GM18508 (cell line): ENCODE data around the gene ACIN1.

Experiments
- ATAC-seq: cut with Tn5 transposase; IDR thresholded peaks from one replicate; pipeline ENCODE4 v1.9.1; 2021; ENCODE audit warnings: moderate number of reproducible peaks; ENCODE audit not compliant: insufficient read depth, unreplicated experiment

ACIN1 gene

DNA sequence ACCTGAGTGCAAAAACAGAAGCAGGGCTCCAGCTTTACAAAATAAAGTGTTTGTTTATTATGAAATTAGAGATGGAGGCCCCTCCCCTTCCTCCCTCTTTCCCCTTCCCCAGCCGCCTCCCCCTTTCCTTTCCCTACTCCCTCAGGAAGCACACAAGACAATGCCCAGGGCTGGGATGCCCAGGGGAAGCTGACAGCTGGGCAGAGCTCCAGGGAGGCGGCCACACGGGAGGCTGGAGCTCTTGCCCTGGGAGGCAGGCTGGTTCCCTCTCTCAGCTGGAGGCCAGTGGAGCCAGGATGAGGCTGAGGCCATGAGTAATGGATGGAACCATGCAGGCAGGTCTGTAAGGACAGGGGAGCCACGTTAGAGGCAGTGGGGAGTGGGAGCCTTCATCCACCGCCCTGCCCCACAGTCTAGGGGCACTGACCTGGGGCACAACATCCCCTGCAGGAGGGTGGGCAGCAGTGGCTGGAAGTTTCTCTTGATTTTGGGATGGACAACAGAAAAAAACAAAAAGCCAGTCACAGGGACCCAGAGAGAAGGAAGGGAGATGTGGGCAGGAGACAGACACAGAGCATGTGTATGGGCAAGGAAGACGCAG, 47.8 kb downstream of the ACIN1 start:
- no peak for ATAC-seq

DNA sequence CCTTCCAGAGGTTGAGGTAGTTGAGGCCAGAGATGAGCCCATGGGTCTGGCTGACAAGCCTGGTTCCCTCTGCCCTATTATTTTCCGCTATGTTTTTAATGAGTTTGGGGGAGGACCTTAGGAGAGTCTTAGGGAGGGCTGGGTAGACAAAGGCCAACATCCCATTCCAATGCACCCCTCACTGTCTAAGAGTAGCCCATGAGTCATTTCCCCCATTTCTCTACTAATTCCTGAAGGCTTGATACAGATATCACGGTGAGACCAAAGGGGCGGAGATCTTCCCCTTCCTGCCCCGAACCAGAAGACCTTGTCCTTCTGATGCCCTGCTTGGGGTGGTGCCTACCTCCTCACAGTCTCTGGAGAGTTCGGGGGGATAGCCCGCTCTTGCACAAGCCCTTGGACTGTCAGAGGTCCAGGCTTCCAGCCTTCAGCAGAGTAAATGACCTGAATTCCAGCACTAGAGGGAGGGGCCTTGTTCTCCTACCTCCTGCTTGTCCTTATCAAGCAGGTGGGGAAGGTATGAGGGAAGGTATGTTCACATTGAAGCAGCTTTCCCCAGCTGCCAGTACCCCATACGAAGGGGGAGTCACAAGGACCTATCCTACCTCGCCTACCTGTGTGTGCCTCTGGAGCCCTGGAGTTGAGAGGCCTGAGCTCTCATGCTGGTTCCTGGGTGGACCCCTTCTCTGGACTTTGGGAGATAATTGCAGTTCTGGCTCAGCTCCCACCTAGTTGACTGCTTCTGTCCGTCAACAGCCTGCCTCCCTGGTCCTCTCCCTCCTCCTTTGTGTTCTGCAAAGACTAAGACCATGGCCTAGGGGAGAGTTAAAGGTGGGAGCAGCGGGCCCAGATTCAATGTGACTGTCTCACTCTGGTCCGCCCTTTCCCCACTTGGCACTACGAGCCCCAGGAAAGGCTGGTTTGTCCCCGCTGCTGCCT, 49.2 kb downstream of the ACIN1 start:
- ATAC-seq = no peak

DNA sequence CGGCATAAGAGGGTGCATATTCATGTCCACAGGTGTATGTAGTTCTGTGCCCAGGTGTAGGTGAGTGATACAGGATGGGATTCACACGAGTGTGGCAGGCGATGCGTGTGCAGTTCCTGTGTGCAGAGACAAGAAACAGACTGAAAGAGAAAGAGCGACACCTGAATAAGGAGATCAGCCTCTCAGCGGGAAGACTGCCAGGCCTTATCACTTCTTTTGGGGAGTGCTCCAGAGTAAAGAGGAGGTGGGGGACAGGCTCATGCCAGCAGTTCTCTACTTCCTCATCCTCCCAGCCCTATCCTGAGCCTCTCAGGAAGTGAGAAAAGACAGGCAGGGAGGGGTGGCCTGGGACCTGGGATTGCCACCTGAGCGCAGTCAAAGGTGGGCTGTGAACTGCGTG, 50.1 kb downstream of the ACIN1 start:
- no peak for ATAC-seq

DNA sequence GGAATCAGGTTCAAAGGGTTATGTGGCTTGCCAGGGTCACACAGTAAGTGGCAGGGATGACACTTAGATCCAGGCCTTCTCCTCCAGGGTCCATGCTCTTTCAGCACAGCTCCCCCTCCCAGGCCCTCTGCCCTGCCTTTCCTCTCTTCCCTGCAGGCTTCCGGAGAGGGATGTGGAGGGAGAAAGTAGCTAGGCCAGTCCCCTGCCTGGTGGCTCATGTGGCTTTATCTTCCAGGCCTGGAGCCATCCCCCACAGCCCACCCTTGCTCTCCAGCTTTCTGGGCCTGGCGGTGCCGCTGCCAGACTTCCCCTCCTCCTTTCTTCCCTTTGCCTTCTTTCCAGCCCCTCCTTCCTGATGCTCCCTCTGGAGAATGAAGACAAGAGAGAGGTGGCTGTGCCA, 51.2 kb downstream of the ACIN1 start:
- no peak for ATAC-seq

DNA sequence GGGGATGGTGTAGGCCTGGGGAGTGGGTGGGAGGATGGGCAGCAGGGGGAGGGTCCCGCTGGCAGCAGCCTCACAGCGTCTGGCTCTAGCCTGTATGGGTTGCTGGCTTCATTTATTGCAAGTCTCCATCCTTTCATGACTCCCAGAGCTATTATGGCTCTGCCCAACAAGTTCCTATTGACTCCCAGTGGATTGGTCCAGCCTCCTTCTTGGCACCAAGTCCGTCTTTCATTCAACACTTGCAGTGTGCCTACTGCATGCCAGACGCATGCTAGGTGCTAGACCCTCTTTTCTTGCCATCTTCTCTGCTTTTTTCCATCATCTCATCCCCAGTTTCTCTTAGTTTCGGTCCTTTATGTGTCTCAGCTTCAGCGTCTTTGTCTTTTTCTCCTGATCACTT, 51.8 kb downstream of the ACIN1 start:
- no peak for ATAC-seq

DNA sequence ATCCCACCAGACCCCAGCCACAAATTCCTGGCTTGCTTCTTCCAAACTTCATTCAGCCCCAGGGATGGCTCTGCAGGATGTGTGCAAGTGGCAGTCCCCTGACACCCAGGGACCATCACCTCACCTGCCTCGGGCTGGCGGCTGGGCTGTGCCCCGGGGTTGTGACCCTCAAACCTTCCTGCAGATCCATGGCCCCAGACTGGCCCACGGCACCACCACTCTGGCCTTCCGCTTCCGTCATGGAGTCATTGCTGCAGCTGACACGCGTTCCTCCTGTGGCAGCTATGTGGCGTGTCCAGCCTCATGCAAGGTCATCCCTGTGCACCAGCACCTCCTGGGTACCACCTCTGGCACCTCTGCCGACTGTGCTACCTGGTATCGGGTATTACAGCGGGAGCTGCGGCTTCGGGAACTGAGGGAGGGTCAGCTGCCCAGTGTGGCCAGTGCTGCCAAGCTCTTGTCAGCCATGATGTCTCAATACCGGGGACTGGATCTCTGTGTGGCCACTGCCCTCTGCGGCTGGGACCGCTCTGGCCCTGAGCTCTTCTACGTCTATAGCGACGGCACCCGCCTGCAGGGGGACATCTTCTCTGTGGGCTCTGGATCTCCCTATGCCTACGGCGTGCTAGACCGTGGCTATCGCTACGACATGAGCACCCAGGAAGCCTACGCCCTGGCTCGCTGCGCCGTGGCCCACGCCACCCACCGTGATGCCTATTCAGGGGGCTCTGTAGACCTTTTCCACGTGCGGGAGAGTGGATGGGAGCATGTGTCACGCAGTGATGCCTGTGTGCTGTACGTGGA, 52.6 kb downstream of the ACIN1 start, which contains the start of gene PSMB11:
TSS of gene PSMB11 (plus strand) at position 51 of the 804 bp plus-strand sequence. CDS start at position 65, 14 bp downstream.
- ATAC-seq = no peak

DNA sequence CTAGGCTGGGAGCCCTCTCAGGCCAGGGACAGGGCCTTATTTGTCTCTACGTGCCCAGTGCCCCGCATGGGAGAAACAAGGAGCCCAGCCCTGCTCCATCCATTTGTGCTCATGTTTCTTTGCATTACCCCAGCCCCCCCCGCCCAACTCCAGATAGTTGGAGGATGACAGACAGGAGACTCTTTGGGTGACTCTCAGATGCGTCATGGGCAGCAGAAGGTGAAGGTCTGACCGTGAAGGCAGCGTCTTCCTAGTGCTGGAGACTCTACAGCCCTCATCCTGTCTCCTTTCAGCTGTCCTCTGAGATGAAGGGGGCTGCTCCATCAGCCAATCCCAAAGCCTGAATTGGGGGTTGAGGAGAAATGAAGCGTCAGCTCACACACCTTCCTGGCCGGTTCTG, 53.2 kb downstream of the ACIN1 start:
- no peak for ATAC-seq

DNA sequence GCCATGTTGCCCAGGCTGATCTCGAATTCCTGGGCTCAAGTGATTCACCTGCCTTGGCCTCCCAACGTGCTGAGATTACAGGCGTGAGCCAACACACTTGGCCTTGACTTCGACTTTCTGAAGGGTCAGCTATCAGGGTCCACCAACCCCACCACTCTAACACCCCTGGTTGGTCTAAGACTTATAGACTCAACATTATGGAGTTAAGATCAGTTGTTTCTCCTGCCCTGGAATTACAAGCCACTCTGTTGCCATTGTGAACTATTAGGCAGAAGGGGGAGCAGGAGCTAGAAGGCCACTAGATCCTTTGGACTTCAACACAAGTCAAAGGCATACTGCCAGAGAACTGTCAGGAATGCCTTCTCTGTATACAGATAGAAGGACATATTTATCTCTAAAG, 54.8 kb downstream of the ACIN1 start:
- ATAC-seq = no peak

DNA sequence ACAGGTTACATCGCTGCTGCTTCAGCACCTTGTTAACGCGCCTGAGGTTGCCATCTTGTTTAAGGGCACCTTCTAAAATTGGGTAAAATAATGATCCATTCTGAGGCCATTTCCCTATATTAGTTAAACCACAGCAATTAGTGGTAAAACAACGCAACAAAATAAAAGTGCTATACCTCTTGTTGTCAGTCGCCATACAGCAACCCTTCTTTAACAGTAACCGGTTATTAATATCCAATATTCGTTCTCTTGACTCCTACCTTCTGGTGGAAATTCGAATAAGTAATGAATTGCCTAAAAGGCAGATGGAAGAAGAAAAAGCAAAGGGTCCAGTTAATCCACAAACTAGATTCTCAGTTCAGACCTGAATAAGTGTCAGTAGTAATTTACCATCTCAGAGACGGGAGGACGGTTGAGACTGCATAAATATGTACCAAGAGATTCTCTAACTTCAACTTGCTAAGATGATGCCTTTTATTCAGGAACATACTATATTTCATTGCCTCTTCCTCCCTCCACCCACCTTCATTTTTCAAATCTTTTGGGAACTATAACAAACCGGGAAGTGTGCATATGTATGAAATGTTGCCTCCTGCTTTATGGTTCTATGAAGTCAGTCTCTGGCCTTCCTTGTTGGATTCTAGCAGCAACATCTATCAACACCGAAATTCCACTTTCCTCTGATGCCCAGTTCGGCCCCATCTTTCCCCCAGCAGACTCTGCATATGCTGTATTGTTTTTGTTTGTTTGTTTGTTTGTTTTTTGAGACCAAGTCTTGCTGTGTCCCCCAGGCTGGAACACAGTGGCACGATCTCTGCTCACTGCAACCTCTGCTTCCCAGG, 59.4 kb downstream of the ACIN1 start:
- no peak for ATAC-seq

DNA sequence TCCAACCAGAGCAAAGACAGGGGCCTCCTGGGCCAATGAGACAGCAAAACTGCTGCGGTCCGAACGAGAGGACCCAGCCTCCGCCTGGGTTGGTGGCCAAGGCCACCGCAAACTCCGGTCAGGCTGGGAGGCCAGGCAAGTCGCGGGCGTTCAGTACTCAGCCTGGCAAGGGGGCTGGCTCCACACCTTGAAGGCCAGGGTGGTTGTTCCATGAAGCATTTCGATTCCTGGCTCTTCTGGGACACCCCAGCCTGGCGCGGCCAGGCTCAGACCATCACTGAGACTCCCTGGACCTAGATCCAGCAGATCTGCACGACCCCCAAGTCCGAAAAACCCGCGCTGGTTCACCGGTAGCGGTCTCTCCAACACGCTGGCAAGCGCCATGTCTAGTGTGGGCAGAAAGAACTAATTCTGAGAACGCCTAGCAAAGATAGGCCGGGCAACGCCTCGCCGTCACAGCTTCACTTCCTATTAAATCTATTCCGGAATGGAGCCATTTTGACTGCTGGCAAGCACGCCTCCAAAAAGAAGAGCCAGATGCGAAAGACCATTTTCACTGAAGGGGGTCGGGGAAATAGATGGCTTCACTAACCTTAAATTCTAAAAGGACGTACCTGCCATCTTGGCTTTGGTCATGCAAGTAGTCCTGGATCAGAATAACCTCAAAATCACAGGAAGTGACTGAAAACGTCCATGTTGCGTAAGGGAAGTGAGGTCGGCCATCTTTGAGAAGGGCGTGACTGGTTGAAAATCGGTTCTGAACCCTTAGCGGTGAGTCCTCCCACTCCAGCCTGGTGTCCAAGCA, 60.2 kb downstream of the ACIN1 start, which contains the start of gene PSMB5:
TSS of gene PSMB5 (minus strand) at position 403 of the 805 bp plus-strand sequence. CDS start at position 384, 19 bp downstream.
- peak; percentile 80 for ATAC-seq

DNA sequence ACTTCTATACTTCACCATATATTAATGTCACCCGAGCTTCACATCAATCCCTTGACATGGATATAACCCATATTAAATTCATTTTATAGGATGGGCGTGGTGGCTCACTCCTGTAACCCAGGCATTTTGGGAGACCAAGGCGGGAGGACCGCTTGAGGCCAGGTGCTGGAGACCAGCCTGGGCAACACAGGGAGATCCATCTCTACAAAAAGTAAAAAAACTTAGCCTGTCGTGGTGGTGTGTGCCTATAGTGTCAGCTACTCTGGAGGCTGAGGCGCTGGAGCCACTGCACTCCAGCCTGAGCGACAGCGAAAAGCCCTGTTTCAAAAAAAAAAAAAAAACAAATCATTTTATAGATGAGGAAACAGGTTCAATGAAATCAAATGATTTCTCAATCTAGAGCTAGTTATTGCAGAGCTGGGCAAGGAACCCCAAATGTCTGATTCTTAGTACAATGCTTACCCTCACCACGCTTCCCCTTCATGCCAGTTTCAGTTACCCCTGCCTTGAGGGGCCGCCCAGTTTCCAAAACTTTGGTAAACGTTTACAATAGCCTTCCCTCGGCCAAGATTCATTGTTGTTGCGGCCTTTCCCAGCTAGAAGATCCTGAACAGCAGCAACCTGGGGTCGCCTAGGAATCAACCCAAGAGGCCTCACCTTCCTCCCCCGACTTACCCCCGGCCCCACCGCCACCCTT, 61.0 kb downstream of the ACIN1 start:
- no peak for ATAC-seq

DNA sequence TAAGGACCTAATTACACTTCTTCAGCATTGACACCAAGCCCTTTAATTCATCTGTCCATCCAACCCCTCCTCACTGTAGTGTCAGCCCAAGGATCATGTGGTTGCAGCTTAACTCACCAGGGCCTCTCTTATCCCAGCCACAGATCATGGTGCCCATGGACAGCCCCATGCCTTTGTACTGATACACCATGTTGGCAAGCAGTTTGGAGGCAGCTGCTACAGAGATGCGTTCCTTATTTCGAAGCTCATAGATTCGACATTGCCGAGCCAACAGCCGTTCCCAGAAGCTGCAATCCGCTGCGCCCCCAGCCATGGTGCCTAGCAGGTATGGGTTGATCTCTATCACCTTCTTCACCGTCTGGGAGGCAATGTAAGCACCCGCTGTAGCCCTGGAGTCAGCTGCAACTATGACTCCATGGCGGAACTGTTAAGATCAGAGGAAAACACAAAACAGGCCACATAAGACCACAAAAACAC, 61.6 kb downstream of the ACIN1 start:
- ATAC-seq = no peak

DNA sequence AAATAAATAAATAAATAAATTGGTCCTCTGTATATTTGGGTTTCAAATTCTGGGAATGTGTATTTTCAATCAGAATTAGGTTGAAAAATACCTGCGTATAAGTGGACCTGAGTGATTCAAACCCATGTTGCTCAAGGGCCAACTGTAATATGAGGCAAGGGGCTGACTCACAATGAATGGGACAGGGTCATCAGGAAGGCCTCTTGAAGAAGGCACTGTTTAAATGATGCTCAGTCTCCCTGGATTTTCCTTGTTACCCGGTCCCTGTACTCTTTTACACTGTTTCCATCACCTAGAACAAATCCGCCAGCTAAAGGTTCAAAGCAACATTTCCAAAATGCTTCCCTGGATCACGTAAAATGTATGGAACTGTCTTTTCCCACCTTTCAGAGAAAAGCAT, 64.0 kb downstream of the ACIN1 start:
- no peak for ATAC-seq

DNA sequence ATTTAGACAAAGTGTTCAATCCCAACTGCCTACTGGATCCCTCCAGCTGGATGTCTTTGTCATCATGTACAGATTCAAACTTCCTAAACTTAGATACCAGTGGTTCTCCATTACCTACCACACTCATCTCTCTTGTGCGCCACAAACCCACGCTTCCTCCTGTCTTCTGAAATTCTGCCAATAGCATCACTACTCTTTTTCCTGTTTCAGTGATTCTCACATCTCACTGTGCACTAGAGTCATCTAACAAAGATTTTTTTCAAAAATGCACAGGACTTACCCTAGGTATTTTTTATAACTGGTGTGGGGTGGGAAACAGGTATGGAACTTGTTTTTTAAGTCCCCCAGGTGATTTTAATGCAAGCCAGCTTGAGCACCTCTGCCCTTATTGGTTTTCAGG, 66.1 kb downstream of the ACIN1 start:
- no peak for ATAC-seq

DNA sequence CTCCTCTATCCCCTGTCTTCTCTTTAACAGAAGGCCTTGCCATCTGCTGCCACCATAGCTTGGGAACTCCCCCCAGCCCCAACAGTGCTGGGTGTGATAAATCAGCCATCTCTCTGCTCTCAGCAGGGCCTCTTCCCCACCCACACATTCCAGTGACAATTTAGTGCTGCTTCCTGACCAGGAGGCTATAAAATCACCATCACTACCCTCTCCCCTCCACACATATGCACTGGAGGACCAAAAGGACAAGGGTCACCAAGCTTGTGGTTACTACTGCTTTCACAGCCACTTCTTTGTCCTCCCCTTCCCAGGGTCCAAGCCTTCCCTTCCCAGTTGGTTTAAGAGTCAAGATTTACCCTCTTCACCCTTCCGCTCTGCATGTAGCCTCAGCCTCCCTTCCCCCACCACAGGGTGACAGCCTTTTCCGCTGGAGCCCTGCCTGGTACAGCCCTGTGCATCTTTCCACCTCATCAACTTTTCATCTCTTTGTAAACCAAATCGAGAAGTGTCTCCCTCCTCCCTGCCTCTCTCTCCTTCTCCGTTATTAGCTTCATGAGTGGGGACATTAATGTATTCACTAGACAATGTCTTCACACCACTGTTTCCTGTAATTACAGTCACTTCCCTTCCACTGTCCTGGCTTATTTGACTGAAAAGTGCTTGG, 69.7 kb downstream of the ACIN1 start:
- no peak for ATAC-seq

DNA sequence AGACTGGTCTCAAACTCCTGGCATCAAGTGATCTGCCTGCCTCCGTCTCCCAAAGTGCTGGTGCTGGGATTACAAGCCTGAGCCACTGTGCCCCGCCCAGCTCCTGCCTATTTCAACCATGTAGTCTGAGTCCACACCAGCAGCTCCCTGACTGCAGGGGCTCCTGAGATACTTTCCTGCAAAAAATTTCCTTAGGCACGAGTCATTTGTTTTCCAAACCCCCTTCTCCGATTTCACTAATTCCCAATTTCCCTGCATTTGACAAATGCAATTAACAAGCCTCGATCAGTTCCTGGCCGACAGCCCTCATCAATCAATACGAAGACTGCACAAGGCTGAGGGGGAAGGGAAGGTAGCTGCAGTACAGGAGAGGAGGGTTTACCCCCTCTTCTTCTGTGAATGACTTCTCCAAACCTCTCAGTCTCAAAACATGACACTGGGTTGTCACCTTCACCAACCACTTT, 70.3 kb downstream of the ACIN1 start:
- no peak for ATAC-seq

DNA sequence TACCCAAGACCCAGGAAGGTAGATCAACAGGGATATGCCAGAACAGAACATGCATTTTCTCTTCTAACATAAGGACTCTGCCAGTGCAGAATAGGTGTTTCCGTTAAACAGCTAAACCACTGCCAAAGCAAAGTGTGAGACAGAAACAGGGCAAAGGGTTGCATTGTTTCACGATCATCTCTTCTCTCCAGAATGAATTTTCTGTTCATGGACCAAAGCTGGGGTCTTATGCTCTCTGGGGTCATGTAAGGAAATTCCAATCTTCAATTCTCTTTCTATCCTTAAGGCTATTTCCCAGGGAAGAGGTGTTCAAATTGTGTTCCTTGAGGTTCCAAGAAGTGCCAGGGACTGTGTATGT, 71.2 kb downstream of the ACIN1 start:
- no peak for ATAC-seq
